IgD-negative memory B cell (primary cell): ENCODE results near the gene NOTUM. TPM values are rescaled to one million over a fixed set of nuclear protein-coding genes. Genes with fewer than 3 reads are reported as not detected.

Source experiments
- H3K27ac Mint-ChIP-seq, 3 donors: one replicate each; pipeline ENCODE4 v1.8.0; 2020 to 2022; ENCODE audit warnings: mild to moderate bottlenecking in 3 of 3, mixed read lengths in 3 of 3, moderate library complexity in 1 of 3
- H3K27me3 Mint-ChIP-seq: one replicate; pipeline ENCODE4 v1.8.0; 2021; ENCODE audit warnings: mixed read lengths
- H3K36me3 Mint-ChIP-seq: one replicate; pipeline ENCODE4 v1.8.0; 2020; ENCODE audit warnings: mild to moderate bottlenecking, mixed read lengths
- H3K4me1 Mint-ChIP-seq, 3 donors: one replicate each; pipeline ENCODE4 v1.8.0; 2020 to 2022; ENCODE audit warnings: mixed read lengths in 3 of 3, mild to moderate bottlenecking in 1 of 3
- H3K4me3 Mint-ChIP-seq, 4 donors: one replicate each; pipeline ENCODE4 v1.8.0; 2020 to 2022; ENCODE audit warnings: mild to moderate bottlenecking in 4 of 4, mixed read lengths in 4 of 4, moderate library complexity in 3 of 4
- H3K9me3 Mint-ChIP-seq, 3 donors: one replicate each; pipeline ENCODE4 v1.8.0; 2020 to 2021; ENCODE audit warnings: mixed read lengths in 3 of 3, mild to moderate bottlenecking in 1 of 3
- polyA plus RNA-seq: library from polyadenylated mRNA; unstranded; fragments of 300-500 nt; fragmentation: Illumina TruSeq; gene quantifications from one replicate; pipeline ENCODE4 v1.2.3, GENCODE V29; 2021

Gene NOTUM
- not detected for polyA plus RNA-seq

DNA sequence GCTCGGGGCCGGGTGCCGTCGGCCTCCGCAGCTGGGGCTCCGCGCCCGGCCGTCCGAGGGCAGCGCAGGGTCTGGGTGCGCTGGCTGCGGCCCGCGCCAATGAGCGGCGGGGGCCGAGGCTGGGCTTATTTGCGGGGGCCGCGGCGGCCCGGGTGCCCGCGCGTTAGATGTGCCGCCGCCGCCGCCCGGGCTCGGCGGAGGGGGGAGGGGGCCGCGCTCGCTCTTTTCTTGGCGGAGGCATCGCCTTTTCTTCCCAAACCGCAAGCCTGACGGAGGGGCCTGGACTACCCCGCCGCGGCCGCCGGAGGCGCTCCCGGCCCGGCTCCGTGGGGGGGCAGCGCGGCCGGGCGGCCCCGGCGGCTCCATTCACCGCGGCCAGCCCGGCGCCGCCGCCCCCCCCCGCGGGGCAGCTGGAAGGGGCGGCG is at the start of gene NOTUM:
Gene NOTUM (minus strand): TSS at position 101 of the 425 bp plus-strand sequence. CDS start 278 bp downstream, outside the sequence.
- no peak within 1 kb of the TSS for H3K27ac Mint-ChIP-seq
- H3K36me3 Mint-ChIP-seq, result no peaks in the 10 kb centered on the region
- peak within 1 kb of the TSS in 1 of 4 donors; percentile 72 for H3K4me3 Mint-ChIP-seq
- no peaks in the 10 kb centered on the region for H3K9me3 Mint-ChIP-seq
- peaks cover 0 to 5% (median 0%) of the 10 kb centered on the region in 3 donors for H3K4me1 Mint-ChIP-seq
- H3K27me3 Mint-ChIP-seq, result peaks cover 28% of the 10 kb centered on the region

DNA sequence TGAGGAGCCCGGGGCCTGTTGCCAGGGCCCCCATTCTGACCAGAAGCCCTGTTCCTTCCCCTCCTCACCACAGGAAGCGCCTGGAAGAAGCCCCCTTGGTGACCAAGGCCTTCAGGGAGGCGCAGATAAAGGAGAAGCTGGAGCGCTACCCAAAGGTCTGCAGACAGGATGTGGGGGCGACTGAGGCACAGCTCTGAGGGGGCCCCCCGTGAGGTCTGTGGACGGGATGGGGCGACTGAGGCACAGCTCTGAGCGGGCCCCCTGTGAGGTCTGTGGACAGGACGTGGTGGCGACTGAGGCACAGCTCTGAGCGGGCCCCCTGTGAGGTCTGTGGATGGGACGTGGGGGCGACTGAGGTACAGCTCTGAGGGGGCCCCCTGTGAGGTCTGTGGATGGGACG is 48.4 kb upstream of the NOTUM start:
- Mint-ChIP-seq H3K9me3 (no peaks in the 10 kb centered on the region), H3K27ac (no peak overlapping the region), H3K4me3 (no peak overlapping the region), H3K36me3 (no peaks in the 10 kb centered on the region), H3K4me1 (no peaks in the 10 kb centered on the region), H3K27me3 (no peaks in the 10 kb centered on the region)

- Mint-ChIP-seq H3K4me1 (no peaks in the 10 kb centered on the region), H3K36me3 (no peaks in the 10 kb centered on the region), H3K9me3 (no peaks in the 10 kb centered on the region), H3K4me3 (no peak overlapping the region), H3K27me3 (no peaks in the 10 kb centered on the region), H3K27ac (no peak overlapping the region)
These were observed 48.0 kb upstream of the NOTUM start for GRCh38 chr17:82008941-82009405.

DNA sequence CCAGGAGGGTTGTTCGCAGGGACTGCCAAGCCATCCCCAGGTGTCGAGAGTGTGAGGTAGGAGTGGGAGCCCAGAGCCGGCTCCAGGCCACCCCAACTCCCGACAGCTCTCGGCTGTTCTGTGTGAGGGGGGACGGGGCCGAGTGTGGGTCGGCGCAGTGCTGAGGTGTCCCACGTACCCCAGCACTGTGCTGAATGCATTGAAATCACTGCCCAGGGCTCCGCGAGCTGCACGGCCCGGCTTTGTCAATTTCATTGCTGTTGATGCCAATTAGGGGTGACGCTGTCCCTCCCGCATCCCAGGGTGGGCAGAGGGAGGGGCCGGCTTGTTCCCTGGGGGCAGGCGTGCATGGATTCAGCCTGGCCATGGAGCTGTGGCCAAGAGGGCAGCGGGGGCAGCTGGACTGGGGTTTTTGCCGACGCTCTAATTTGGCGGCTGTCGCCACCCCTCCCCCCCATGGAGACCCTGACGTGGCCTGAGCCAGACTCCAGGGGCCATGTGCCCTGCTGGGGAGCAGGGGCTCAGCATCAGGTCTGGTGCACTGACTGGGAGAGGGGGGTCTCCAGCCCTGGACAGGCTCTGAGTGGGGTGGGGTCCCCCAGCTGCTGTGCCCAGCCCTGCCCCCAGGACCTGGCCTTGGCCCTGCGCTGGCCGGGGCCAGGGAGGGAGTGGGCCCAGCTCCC is 47.4 kb upstream of the NOTUM start:
- no peaks in the 10 kb centered on the region for H3K27me3 Mint-ChIP-seq
- no peaks in the 10 kb centered on the region for H3K9me3 Mint-ChIP-seq
- no peak overlapping the region for H3K4me3 Mint-ChIP-seq
- H3K4me1 Mint-ChIP-seq, result no peaks in the 10 kb centered on the region
- H3K36me3 Mint-ChIP-seq, result no peaks in the 10 kb centered on the region
- no peak overlapping the region for H3K27ac Mint-ChIP-seq

- H3K9me3 Mint-ChIP-seq, result no peaks in the 10 kb centered on the region
These were observed 46.7 kb upstream of the NOTUM start for GRCh38 chr17:82007495-82008257.

DNA sequence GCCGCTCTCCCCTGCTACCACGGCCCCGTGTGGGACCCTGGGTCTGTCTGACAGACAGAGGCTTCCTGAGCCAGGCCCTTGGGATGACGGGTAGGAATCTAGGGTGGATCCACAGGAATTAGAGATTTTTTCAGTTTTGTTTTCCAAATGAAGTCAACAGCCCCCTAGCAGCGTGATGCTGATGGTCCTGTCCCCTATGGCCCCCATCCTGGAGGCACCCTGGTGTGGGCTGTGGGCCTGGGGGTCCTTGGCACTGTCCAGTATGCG is 46.2 kb upstream of the NOTUM start:
- Mint-ChIP-seq H3K4me3 (no peak overlapping the region), H3K4me1 (no peaks in the 10 kb centered on the region), H3K27ac (no peak overlapping the region), H3K36me3 (no peaks in the 10 kb centered on the region), H3K9me3 (no peaks in the 10 kb centered on the region), H3K27me3 (no peaks in the 10 kb centered on the region)

More at GRCh38 chr17:82007495-82008257, 46.7 kb upstream of the NOTUM start:
- H3K27me3 Mint-ChIP-seq, result no peaks in the 10 kb centered on the region
- H3K4me3 Mint-ChIP-seq, result no peak overlapping the region
- H3K27ac Mint-ChIP-seq, result no peak overlapping the region
- no peaks in the 10 kb centered on the region for H3K36me3 Mint-ChIP-seq
- H3K4me1 Mint-ChIP-seq, result no peaks in the 10 kb centered on the region

DNA sequence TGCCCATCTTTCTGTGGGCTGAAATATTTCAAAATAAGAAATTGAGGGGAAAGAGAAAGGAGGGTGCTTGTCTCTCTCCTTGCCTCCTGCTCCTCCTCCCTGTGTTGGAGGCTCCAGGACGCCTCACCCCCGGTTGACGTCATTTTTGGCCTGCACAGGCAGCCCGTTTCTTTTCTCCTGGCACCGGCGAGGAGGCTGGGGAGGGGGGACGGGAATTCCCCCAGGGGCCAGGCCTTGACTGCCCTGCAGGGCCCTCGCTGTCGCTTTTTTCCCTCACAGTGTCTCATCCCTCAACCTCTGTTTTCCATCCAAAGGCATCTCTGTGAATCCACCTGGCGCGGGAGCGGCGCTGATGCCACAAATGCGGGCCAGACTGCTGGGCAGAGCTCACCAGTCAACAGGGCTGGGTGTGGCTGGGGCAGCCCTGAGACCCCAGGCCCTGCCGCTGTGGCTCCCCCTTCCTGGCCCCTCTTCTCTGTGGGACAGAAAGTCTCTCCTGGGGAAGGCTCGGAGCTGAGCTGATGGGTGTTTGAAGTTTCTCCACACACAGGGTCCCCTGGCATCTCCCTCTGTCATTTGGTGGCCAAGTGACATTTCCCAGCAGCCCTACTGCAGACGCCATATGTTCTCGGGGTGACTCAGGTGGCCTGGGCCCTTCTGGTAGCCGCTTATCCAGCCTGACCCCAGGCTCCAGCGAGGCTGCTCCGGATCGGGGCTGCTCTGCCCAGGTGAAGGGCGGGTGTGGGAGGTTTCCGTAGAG is 45.7 kb upstream of the NOTUM start:
- H3K27me3 Mint-ChIP-seq, result no peaks in the 10 kb centered on the region

DNA sequence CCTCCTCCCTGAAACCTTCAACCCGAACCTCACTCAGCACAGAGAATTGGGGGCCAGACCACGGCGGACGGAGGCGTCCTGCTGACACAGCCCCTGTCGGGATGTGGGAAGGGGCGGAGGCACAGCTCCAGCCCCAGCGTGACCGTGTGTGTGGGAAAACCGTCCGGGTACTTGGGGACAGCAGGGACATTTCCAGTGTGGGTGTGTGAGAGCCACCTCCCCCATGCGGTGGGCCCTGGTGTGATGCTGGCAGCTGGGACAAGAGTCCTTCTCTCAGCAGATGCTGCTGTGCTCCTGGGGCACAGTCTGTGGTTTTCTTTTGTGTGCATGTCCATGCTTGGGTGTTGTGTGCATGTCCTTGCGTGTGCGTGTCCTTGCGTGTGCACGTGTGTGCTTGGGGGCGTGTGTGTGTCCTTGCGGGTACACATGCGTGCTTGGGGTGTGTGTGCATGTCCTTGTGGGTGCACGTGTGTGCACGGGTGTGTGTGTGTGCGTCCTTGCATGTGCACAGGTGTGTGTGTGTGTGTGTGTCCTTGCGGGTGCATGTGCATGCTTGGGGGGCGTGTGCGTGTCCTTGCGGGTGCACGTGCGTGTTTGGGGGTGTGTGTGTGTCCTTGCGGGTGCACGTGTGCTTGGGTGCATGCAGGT is 44.8 kb upstream of the NOTUM start:
- H3K9me3 Mint-ChIP-seq, result no peaks in the 10 kb centered on the region

More for the DNA sequence above, 45.7 kb upstream of the NOTUM start:
- Mint-ChIP-seq H3K4me1 (no peaks in the 10 kb centered on the region), H3K9me3 (no peaks in the 10 kb centered on the region), H3K4me3 (no peak overlapping the region), H3K36me3 (no peaks in the 10 kb centered on the region), H3K27ac (no peak overlapping the region)

GRCh38 chr17:82004517-82005455 is 43.8 kb upstream of the NOTUM start:
- H3K4me3 Mint-ChIP-seq, result no peak overlapping the region
- H3K4me1 Mint-ChIP-seq, result no peaks in the 10 kb centered on the region
- no peaks in the 10 kb centered on the region for H3K27me3 Mint-ChIP-seq
- H3K9me3 Mint-ChIP-seq, result no peaks in the 10 kb centered on the region
- no peaks in the 10 kb centered on the region for H3K36me3 Mint-ChIP-seq
- H3K27ac Mint-ChIP-seq, result no peak overlapping the region

More for the DNA sequence above, 44.8 kb upstream of the NOTUM start:
- Mint-ChIP-seq H3K4me1 (no peaks in the 10 kb centered on the region), H3K27me3 (no peaks in the 10 kb centered on the region), H3K4me3 (no peak overlapping the region), H3K27ac (no peak overlapping the region), H3K36me3 (no peaks in the 10 kb centered on the region)

- Mint-ChIP-seq H3K27ac (no peak overlapping the region), H3K9me3 (no peaks in the 10 kb centered on the region), H3K36me3 (no peaks in the 10 kb centered on the region), H3K4me1 (no peaks in the 10 kb centered on the region), H3K4me3 (no peak overlapping the region), H3K27me3 (no peaks in the 10 kb centered on the region)
These were observed 42.7 kb upstream of the NOTUM start for GRCh38 chr17:82003411-82004381.

- Mint-ChIP-seq H3K4me3 (no peak overlapping the region), H3K27ac (no peak overlapping the region), H3K27me3 (no peaks in the 10 kb centered on the region)
These were observed 40.6 kb upstream of the NOTUM start for GRCh38 chr17:82001571-82002056.

GRCh38 chr17:82000803-82001570 is 40.0 kb upstream of the NOTUM start:
- no peaks in the 10 kb centered on the region for H3K9me3 Mint-ChIP-seq
- no peaks in the 10 kb centered on the region for H3K4me1 Mint-ChIP-seq
- no peaks in the 10 kb centered on the region for H3K36me3 Mint-ChIP-seq
- H3K27me3 Mint-ChIP-seq, result no peaks in the 10 kb centered on the region
- H3K4me3 Mint-ChIP-seq, result no peak overlapping the region
- H3K27ac Mint-ChIP-seq, result no peak overlapping the region

More at GRCh38 chr17:82001571-82002056, 40.6 kb upstream of the NOTUM start:
- Mint-ChIP-seq H3K36me3 (no peaks in the 10 kb centered on the region), H3K4me1 (no peaks in the 10 kb centered on the region), H3K9me3 (no peaks in the 10 kb centered on the region)
